HepG2 (cell line): ENCODE data around the gene MBTPS1. TPM values are rescaled to one million over a fixed set of nuclear protein-coding genes. Genes with fewer than 3 reads are reported as not detected.
A peak's percentile ranks its signal among the peaks of the same experiment; 100 is the strongest.

Source experiments
- ATF1 ChIP-seq: IDR thresholded peaks from 2 replicates; pipeline ENCODE4 v1.6.1; 2016; ENCODE audit warnings: mild to moderate bottlenecking, control low read depth
- EED ChIP-seq: sonication (generic); formaldehyde crosslinking; IDR thresholded peaks from 2 replicates; pipeline ENCODE4 v1.5.0; 2020; ENCODE audit warnings: mild to moderate bottlenecking, missing genetic modification reagents
- FLYWCH1 ChIP-seq: sonication (generic); formaldehyde crosslinking; IDR thresholded peaks from 2 replicates; pipeline ENCODE4 v1.8.1; 2023; ENCODE audit warnings: mild to moderate bottlenecking, missing genetic modification reagents
- JUN ChIP-seq: sonication (generic); formaldehyde crosslinking; IDR thresholded peaks from 2 replicates; pipeline ENCODE4 v1.4.0; 2020; ENCODE audit warnings: mild to moderate bottlenecking, missing genetic modification reagents
- NAIF1 ChIP-seq: sonication (generic); formaldehyde crosslinking; IDR thresholded peaks from 2 replicates; pipeline ENCODE4 v1.5.0; 2020; ENCODE audit warnings: mild to moderate bottlenecking, missing genetic modification reagents, borderline replicate concordance
- NKX3-1 ChIP-seq: sonication (generic); formaldehyde crosslinking; IDR thresholded peaks from 2 replicates; pipeline ENCODE4 v1.5.0; 2020; ENCODE audit warnings: missing genetic modification reagents
- RAD21 ChIP-seq: fragments of 450-650 bp; formaldehyde crosslinking; IDR thresholded peaks from 2 replicates; pipeline ENCODE4 v1.5.0; 2020; ENCODE audit warnings: mild to moderate bottlenecking
- RFX1 ChIP-seq: fragments of 450-650 bp; IDR thresholded peaks from 2 replicates; pipeline ENCODE4 v1.6.1; 2017
- SATB2 ChIP-seq: sonication (generic); formaldehyde crosslinking; IDR thresholded peaks from 2 replicates; pipeline ENCODE4 v1.5.0; 2020; ENCODE audit warnings: missing genetic modification reagents
- SNAI1 ChIP-seq: sonication (generic); formaldehyde crosslinking; IDR thresholded peaks from 2 replicates; pipeline ENCODE4 v1.5.0; 2020; ENCODE audit warnings: mild to moderate bottlenecking, missing genetic modification reagents, borderline replicate concordance
- SOX5 ChIP-seq: IDR thresholded peaks from 2 replicates; pipeline ENCODE4 v1.6.1; 2016; ENCODE audit warnings: borderline replicate concordance
- SP5 ChIP-seq: IDR thresholded peaks from 2 replicates; pipeline ENCODE4 v1.6.1; 2016; ENCODE audit warnings: low read depth, borderline replicate concordance
- TCF7 ChIP-seq: sonication (generic); IDR thresholded peaks from 2 replicates; pipeline ENCODE4 v1.6.1; 2016; ENCODE audit warnings: antibody characterized with exemption, low read depth
- TRIM22 ChIP-seq: fragments of 450-650 bp; IDR thresholded peaks from 2 replicates; pipeline ENCODE4 v1.6.1; 2017
- TRIM24 ChIP-seq: sonication (generic); formaldehyde crosslinking; IDR thresholded peaks from 2 replicates; pipeline ENCODE4 v1.8.0; 2022; ENCODE audit warnings: mild to moderate bottlenecking, missing genetic modification reagents
- ZNF230 ChIP-seq: sonication (generic); formaldehyde crosslinking; IDR thresholded peaks from 2 replicates; pipeline ENCODE4 v1.4.0; 2020; ENCODE audit warnings: mild to moderate bottlenecking, missing genetic modification reagents
- ZNF329 ChIP-seq: sonication (generic); formaldehyde crosslinking; IDR thresholded peaks from 2 replicates; pipeline ENCODE4 v1.9.0; 2021; ENCODE audit warnings: low read depth, mild to moderate bottlenecking, missing genetic modification reagents
- ZNF619 ChIP-seq: sonication (generic); formaldehyde crosslinking; IDR thresholded peaks from 2 replicates; pipeline ENCODE4 v1.4.0; 2020; ENCODE audit warnings: mild to moderate bottlenecking, missing genetic modification reagents
- ZNF703 ChIP-seq: sonication (generic); formaldehyde crosslinking; IDR thresholded peaks from 2 replicates; pipeline ENCODE4 v1.5.1; 2020; ENCODE audit warnings: missing genetic modification reagents, mild to moderate bottlenecking, moderate library complexity, borderline replicate concordance
- ZNF768 ChIP-seq: sonication (generic); formaldehyde crosslinking; IDR thresholded peaks from 2 replicates; pipeline ENCODE4 v1.4.0; 2020; ENCODE audit warnings: missing genetic modification reagents
- polyA plus RNA-seq, 8 experiments: library from polyadenylated mRNA; depleted of rRNA in 3 of 8; stranded (reverse) in 7 of 8; unstranded in 1 of 8; fragments of >200 nt; fragmentation: Illumina TruSeq in 4 of 8; extraction: Trizol in 4 of 8; gene quantifications; 2 replicates each; pipeline versions ENCODE4 v1.2.1 to v1.2.3, GENCODE V29; 2011 to 2016; ENCODE audit warnings: low read depth in 4 of 8, missing spikeins in 1 of 8, mixed read lengths in 1 of 8; ENCODE audit not compliant: insufficient read depth in 1 of 8
- total RNA-seq, 5 experiments: library from RNA; depleted of rRNA; stranded (reverse); fragments of >200 nt; fragmentation: Illumina TruSeq; extraction: Trizol; gene quantifications; 2 replicates each; pipeline ENCODE4 v1.2.3, GENCODE V29; 2016; ENCODE audit warnings: low read depth in 1 of 5
- TF ChIP-seq, protein P1 (sequence below): sonication (generic); formaldehyde crosslinking; IDR thresholded peaks from 2 replicates; pipeline ENCODE4 v1.4.0; 2020; ENCODE audit warnings: missing genetic modification reagents
- TF ChIP-seq, protein P2 (sequence below): sonication (generic); formaldehyde crosslinking; IDR thresholded peaks from 2 replicates; pipeline ENCODE4 v1.5.0; 2020; ENCODE audit warnings: missing genetic modification reagents, mild to moderate bottlenecking, borderline replicate concordance
- TF ChIP-seq, protein P3 (sequence below): sonication (generic); formaldehyde crosslinking; IDR thresholded peaks from 2 replicates; pipeline ENCODE4 v1.9.0; 2021; ENCODE audit warnings: missing genetic modification reagents, borderline replicate concordance
- TF ChIP-seq, protein P4 (sequence below): sonication (generic); IDR thresholded peaks from 2 replicates; pipeline ENCODE4 v1.6.1; 2016; ENCODE audit warnings: low read depth, borderline replicate concordance

The MBTPS1 gene
- total and polyA plus RNA-seq, 2 of the 13 experiments (the other 11 are each of a cell fraction or from before 2014, with no cell fraction given): 56.7 to 91.3 TPM

- TF ChIP-seq NAIF1 (CRISPR knock-in tag) (no peak), ATF1 (CRISPR knock-in tag) (0 out of 2 replicates have a peak, but pooled peaks have one; percentile 28), TRIM22 (no peak), SATB2 (0 out of 2 replicates have a peak, but pooled peaks have one; percentile 37), JUN (CRISPR knock-in tag) (no peak), RAD21 (CRISPR knock-in tag) (no peak), SP5 (CRISPR knock-in tag) (peak; percentile 86), ZNF768 (CRISPR knock-in tag) (no peak), EED (CRISPR knock-in tag) (no peak), ZNF619 (CRISPR knock-in tag) (peak; percentile 53; the same call in 1 of the 2 replicates), ZNF230 (CRISPR knock-in tag) (peak; percentile 32; the same call in 1 of the 2 replicates), RFX1 (no peak), SNAI1 (CRISPR knock-in tag) (no peak), ZNF703 (CRISPR knock-in tag) (no peak), TRIM24 (CRISPR knock-in tag) (no peak), NKX3-1 (CRISPR knock-in tag) (no peak), TCF7 (peak; percentile 96), ZNF329 (CRISPR knock-in tag) (no peak), FLYWCH1 (no peak), SOX5 (CRISPR knock-in tag) (peak; percentile 87)
- TF ChIP-seq, protein P1, sequence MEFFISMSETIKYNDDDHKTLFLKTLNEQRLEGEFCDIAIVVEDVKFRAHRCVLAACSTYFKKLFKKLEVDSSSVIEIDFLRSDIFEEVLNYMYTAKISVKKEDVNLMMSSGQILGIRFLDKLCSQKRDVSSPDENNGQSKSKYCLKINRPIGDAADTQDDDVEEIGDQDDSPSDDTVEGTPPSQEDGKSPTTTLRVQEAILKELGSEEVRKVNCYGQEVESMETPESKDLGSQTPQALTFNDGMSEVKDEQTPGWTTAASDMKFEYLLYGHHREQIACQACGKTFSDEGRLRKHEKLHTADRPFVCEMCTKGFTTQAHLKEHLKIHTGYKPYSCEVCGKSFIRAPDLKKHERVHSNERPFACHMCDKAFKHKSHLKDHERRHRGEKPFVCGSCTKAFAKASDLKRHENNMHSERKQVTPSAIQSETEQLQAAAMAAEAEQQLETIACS (CRISPR knock-in tag): peak; percentile 49; the same call in 1 of the 2 replicates
- TF ChIP-seq, protein P2, sequence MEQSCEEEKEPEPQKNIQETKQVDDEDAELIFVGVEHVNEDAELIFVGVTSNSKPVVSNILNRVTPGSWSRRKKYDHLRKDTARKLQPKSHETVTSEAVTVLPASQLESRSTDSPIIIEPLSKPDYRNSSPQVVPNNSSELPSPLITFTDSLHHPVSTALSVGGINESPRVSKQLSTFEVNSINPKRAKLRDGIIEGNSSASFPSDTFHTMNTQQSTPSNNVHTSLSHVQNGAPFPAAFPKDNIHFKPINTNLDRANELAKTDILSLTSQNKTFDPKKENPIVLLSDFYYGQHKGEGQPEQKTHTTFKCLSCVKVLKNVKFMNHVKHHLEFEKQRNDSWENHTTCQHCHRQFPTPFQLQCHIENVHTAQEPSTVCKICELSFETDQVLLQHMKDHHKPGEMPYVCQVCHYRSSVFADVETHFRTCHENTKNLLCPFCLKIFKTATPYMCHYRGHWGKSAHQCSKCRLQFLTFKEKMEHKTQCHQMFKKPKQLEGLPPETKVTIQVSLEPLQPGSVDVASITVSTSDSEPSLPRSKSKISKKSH (CRISPR knock-in tag): no peak
- TF ChIP-seq, protein P3, sequence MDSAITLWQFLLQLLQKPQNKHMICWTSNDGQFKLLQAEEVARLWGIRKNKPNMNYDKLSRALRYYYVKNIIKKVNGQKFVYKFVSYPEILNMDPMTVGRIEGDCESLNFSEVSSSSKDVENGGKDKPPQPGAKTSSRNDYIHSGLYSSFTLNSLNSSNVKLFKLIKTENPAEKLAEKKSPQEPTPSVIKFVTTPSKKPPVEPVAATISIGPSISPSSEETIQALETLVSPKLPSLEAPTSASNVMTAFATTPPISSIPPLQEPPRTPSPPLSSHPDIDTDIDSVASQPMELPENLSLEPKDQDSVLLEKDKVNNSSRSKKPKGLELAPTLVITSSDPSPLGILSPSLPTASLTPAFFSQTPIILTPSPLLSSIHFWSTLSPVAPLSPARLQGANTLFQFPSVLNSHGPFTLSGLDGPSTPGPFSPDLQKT (CRISPR knock-in tag): no peak
- TF ChIP-seq, protein P4, sequence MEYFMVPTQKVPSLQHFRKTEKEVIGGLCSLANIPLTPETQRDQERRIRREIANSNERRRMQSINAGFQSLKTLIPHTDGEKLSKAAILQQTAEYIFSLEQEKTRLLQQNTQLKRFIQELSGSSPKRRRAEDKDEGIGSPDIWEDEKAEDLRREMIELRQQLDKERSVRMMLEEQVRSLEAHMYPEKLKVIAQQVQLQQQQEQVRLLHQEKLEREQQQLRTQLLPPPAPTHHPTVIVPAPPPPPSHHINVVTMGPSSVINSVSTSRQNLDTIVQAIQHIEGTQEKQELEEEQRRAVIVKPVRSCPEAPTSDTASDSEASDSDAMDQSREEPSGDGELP: peak; percentile 66; the same call in 1 of the 2 replicates
Observed at GRCh38 chr16:84138824-84139627, 22.3 kb upstream of the MBTPS1 start (continued).
